Loucy (cell line): ENCODE data around the gene EPHB6.

Experiments
- EZH2phosphoT487 ChIP-seq: fragments of 200-600 bp; IDR thresholded peaks from 2 replicates; pipeline ENCODE4 v1.6.1; 2018; ENCODE audit warnings: antibody characterized with exemption, mild to moderate bottlenecking, moderate library complexity, borderline replicate concordance
- TF ChIP-seq, protein P1 (sequence below): fragments of 200-600 bp; sonication (generic); conservative IDR thresholded peaks from 2 replicates; pipeline ENCODE4 v1.5.1; 2014; ENCODE audit warnings: mild to moderate bottlenecking, antibody characterized with exemption, low read length

DNA sequence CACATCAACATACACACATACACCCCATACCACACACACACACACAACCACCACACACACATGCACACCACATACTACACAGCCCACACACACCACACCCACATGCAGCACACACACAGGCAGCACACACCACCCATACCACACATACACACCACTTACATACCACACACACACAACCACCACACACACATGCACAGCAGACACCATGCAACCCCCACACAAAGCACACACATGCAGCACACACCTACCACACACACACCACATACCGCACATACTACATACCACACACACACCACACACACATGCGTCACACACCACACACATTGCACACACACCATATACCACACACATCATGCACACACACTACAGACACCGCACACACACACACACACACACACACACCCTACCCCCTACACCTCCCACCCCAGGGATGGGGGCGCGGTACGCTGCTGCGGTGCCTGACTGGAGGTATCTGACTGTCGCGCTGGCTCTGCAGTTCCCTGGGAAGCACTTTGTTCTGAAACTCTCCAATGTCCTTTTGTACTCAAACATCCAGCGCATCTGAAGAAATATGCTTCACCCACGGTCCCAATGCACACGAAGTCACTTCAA, 36.1 kb downstream of the EPHB6 start:
- TF ChIP-seq, protein P1, sequence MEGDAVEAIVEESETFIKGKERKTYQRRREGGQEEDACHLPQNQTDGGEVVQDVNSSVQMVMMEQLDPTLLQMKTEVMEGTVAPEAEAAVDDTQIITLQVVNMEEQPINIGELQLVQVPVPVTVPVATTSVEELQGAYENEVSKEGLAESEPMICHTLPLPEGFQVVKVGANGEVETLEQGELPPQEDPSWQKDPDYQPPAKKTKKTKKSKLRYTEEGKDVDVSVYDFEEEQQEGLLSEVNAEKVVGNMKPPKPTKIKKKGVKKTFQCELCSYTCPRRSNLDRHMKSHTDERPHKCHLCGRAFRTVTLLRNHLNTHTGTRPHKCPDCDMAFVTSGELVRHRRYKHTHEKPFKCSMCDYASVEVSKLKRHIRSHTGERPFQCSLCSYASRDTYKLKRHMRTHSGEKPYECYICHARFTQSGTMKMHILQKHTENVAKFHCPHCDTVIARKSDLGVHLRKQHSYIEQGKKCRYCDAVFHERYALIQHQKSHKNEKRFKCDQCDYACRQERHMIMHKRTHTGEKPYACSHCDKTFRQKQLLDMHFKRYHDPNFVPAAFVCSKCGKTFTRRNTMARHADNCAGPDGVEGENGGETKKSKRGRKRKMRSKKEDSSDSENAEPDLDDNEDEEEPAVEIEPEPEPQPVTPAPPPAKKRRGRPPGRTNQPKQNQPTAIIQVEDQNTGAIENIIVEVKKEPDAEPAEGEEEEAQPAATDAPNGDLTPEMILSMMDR, result no peak
- TF ChIP-seq EZH2phosphoT487, result no peak
